PC-3 (cell line): Measurements from ENCODE around the gene SLC25A39. TPM values are rescaled to one million over a fixed set of nuclear protein-coding genes. Genes with fewer than 3 reads are reported as not detected.
A peak's percentile ranks its signal among the peaks of the same experiment; 100 is the strongest.

Experiments used
- ATAC-seq: fragments of 200-7000 bp; cut with Tn5 transposase; 2 replicates; pipeline ENCODE4 v1.9.1; 2020; ENCODE audit warnings: mild to moderate bottlenecking, moderate library complexity
- BruUV-seq: library from RNA; stranded (reverse); fragments of 400-500 nt; replicated peaks from 2 replicates; lab custom pipeline; 2021; lab: Mats Ljungman, UMichigan
- CTCF ChIA-PET: fragments of 300-600 bp; sonication (Branson Sonifier 250); formaldehyde crosslinking; loops from one replicate; lab custom pipeline; 2022; ENCODE audit warnings: antibody characterized with exemption; lab: Charles Lee
- POLR2A ChIA-PET: fragments of 300-600 bp; sonication (Branson Sonifier 250); formaldehyde crosslinking; loops from one replicate; lab custom pipeline; 2022; ENCODE audit warnings: antibody characterized with exemption; ENCODE audit not compliant: unreplicated experiment; lab: Charles Lee
- DNase-seq: peaks from one replicate; pipeline ENCODE4 v3.0.0-alpha.2; 2015
- H2AFZ ChIP-seq: fragments of 300-600 bp; sonication (generic); 2 replicates; pipeline ENCODE4 v1.6.0; 2016; ENCODE audit warnings: antibody characterized with exemption, low read length
- H3F3A ChIP-seq: fragments of 300-600 bp; sonication (generic); one replicate; pipeline ENCODE4 v1.6.0; 2017; ENCODE audit warnings: antibody characterized with exemption, low read length, control low read depth, mild to moderate bottlenecking; ENCODE audit not compliant: unreplicated experiment
- H3K27ac ChIP-seq: fragments of 300-600 bp; sonication (generic); 2 replicates; pipeline ENCODE4 v1.5.1; 2016; ENCODE audit warnings: mild to moderate bottlenecking, low read length
- H3K27me3 ChIP-seq: fragments of 300-600 bp; sonication (generic); 2 replicates; pipeline ENCODE4 v1.6.1; 2016; ENCODE audit warnings: low read length, mixed read lengths
- H3K36me3 ChIP-seq: fragments of 300-600 bp; sonication (generic); 2 replicates; pipeline ENCODE4 v1.6.1; 2016; ENCODE audit warnings: low read depth, mixed run types, low read length, mixed read lengths
- H3K4me1 ChIP-seq: fragments of 300-600 bp; sonication (generic); 2 replicates; pipeline ENCODE4 v1.5.1; 2016; ENCODE audit warnings: low read length; ENCODE audit not compliant: insufficient read depth
- H3K4me2 ChIP-seq: fragments of 300-600 bp; sonication (generic); 2 replicates; pipeline ENCODE4 v1.6.0; 2016; ENCODE audit warnings: low read length
- H3K4me3 ChIP-seq: fragments of 300-600 bp; sonication (generic); 2 replicates; pipeline ENCODE4 v1.5.1; 2016; ENCODE audit warnings: mild to moderate bottlenecking, low read length, mixed read lengths
- H3K79me2 ChIP-seq: fragments of 300-600 bp; sonication (generic); 2 replicates; pipeline ENCODE4 v1.6.1; 2017; ENCODE audit warnings: low read length, mixed read lengths
- H3K9ac ChIP-seq: fragments of 300-600 bp; sonication (generic); 2 replicates; pipeline ENCODE4 v1.6.0; 2016; ENCODE audit warnings: mild to moderate bottlenecking, low read length
- H3K9me2 ChIP-seq: fragments of 300-600 bp; sonication (generic); replicated peaks from 2 replicates; pipeline ENCODE4 v1.6.1; 2016; ENCODE audit warnings: mixed run types, low read length, mixed read lengths
- H3K9me3 ChIP-seq: fragments of 300-600 bp; sonication (generic); 2 replicates; pipeline ENCODE4 v1.6.1; 2016; ENCODE audit warnings: low read length, mixed read lengths
- H4K20me1 ChIP-seq: fragments of 300-600 bp; sonication (generic); 2 replicates; pipeline ENCODE4 v1.6.1; 2016; ENCODE audit warnings: low read length, mixed read lengths
- CTCF ChIP-seq: fragments of 300-600 bp; sonication (generic); conservative IDR thresholded peaks from 2 replicates; pipeline ENCODE4 v1.5.1; 2017; ENCODE audit warnings: antibody characterized with exemption, low read depth, mild to moderate bottlenecking, low read length
- EZH2 ChIP-seq: fragments of 300-600 bp; sonication (generic); IDR thresholded peaks from one replicate; pipeline ENCODE4 v1.6.1; 2017; ENCODE audit warnings: antibody characterized with exemption, mild to moderate bottlenecking, low read length; ENCODE audit not compliant: unreplicated experiment
- EZH2phosphoT487 ChIP-seq: fragments of 300-600 bp; sonication (generic); IDR thresholded peaks from 2 replicates; pipeline ENCODE4 v1.6.1; 2018; ENCODE audit warnings: mild to moderate bottlenecking, antibody characterized with exemption, low read length, borderline replicate concordance
- intact Hi-C: fragments of 100-400 bp; cut with micrococcal nuclease; formaldehyde crosslinking; loops from 2 replicates; pipeline ENCODE4 v1.9.0; 2023
- total RNA-seq: library from RNA; depleted of rRNA; stranded (reverse); fragments of >200 nt; gene quantifications from 2 replicates; pipeline ENCODE4 v1.2.3, GENCODE V29; 2014

Gene SLC25A39
- total RNA-seq, 1 experiment from 2014 or later: 726 TPM

- Histone ChIP-seq H3K9me2 (no peaks in the 10 kb centered on the region), H3K9ac (peak within 1 kb of the TSS; percentile 72), H3K79me2 (no peaks in the 10 kb centered on the region), H3K4me1 (no peaks in the 10 kb centered on the region; the same call in 1 of the 2 replicates), H3K9me3 (no peaks in the 10 kb centered on the region), H4K20me1 (no peaks in the 10 kb centered on the region), H3K4me2 (peak within 1 kb of the TSS; percentile 99), H3K27me3 (no peaks in the 10 kb centered on the region), H2AFZ (peak within 1 kb of the TSS; percentile 99), H3K36me3 (no peaks in the 10 kb centered on the region), H3F3A (no peaks in the 10 kb centered on the region), H3K27ac (no peak within 1 kb of the TSS), H3K4me3 (peak within 1 kb of the TSS; percentile 87)
- POLR2A ChIA-PET: interaction anchor here (0.6 to 0.7 kb wide), 2 partner anchors 196 to 248 kb away, joined by 3 to 9 read pairs; no protein-coding TSS in a partner anchor
- CTCF ChIA-PET: interaction anchor here (0.6 to 1.0 kb wide), 9 partner anchors 12 to 365 kb away, joined by 3 to 8 read pairs (median 4); partner anchors contain the start of genes GRN and SLC25A39
- intact Hi-C loops: loop anchor here (1.0 kb wide), 1 partner anchor 18 kb away; the partner anchor contains the start of gene GRN
- ATAC-seq (peak; percentile 90), DNase-seq (peak; percentile 76)
- BruUV-seq: no TSS peak
- TF ChIP-seq EZH2phosphoT487 (no peak), CTCF (peak; percentile 62), EZH2 (no peak)
These were observed 39.1 kb upstream of the SLC25A39 start, which contains the start of gene FAM171A2 for GRCh38 chr17:44363613-44364159. Gene FAM171A2 (minus strand): TSS chr17:44363853. CDS start chr17:44363714, 139 bp downstream.

- BruUV-seq: no TSS peak
- Histone ChIP-seq H3K27ac (no peak overlapping the region), H3K9me3 (no peaks in the 10 kb centered on the region), H3K9me2 (no peaks in the 10 kb centered on the region), H3K9ac (peak overlapping the region; percentile 72), H3F3A (no peaks in the 10 kb centered on the region), H3K4me3 (peak overlapping the region; percentile 87), H2AFZ (peak overlapping the region; percentile 99), H4K20me1 (no peaks in the 10 kb centered on the region), H3K79me2 (no peaks in the 10 kb centered on the region), H3K27me3 (no peaks in the 10 kb centered on the region), H3K36me3 (no peaks in the 10 kb centered on the region), H3K4me1 (no peaks in the 10 kb centered on the region; the same call in 1 of the 2 replicates), H3K4me2 (peak overlapping the region; percentile 99)
- no peak for TF ChIP-seq CTCF
- no peak for TF ChIP-seq EZH2phosphoT487
- TF ChIP-seq EZH2: no peak
- DNase-seq (peak; percentile 28), ATAC-seq (peak; percentile 55)
- ChIA-PET CTCF (interaction anchor here (0.6 to 1.0 kb wide), 11 partner anchors 13 to 364 kb away, joined by 3 to 20 read pairs (median 4); partner anchors contain the start of genes GRN and SLC25A39), POLR2A (interaction anchor here (0.6 to 0.7 kb wide), 2 partner anchors 195 to 247 kb away, joined by 3 to 9 read pairs; no protein-coding TSS in a partner anchor)
- intact Hi-C loops: loop anchor here (1.0 kb wide), 1 partner anchor 18 kb away; the partner anchor contains the start of gene GRN
These were observed 38.5 kb upstream of the SLC25A39 start for GRCh38 chr17:44362949-44363612.
